HG02678 (cell line): ENCODE measurements around the gene ASIC2.

Experiments used
- ATAC-seq: cut with Tn5 transposase; IDR thresholded peaks from one replicate; pipeline ENCODE4 v1.9.1; 2021; ENCODE audit warnings: mild to moderate bottlenecking, moderate library complexity; ENCODE audit not compliant: unreplicated experiment

ASIC2 gene

DNA sequence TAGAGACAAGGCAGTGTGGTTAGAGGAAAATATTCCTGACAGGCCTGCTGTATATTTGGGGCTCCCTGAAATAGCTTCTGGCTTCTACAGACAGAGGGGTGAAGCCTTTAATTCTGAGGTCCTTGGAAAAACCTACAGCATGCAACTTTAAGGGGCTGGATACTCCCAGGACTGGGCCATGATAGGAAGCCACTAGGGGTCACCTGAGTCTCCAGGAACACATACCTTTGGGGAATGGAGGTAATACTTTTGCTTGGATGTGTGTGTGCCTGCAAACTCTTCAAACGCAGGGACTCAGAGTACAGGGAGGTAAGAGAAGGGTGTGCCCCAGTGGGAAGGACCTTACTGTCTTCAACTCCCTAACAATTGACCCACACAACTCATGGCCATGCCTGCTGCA is 4.1 kb downstream of the ASIC2 start:
- no peak for ATAC-seq

DNA sequence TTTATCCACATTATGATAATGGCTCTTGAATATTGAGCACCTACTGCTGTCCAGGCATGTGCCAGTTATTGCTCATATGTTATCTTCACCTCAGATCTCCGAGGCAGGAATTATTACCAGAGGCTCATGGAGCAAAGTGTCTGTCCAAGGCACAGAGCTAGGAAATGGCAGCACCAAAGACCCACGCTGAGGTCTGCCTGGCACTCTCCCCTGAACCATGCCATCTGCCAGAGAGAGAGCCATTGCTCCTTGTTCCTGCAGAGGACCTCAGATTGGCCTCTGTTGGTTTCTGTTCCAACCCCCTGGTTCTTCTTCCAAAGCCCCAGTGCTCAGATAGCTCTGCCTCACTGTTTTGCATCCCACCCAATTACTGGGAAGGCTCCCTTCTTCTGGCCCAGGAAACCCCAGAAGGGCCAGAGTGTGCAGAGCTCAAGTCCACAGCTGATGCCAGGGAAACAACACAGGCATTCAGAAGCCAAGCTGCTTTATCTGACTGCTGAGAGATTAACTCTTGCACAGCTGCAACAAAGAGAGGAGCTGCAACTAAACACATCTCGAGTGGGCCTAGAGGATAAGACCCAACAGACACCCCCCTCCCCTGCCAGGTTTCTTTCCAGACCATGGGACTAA is 5.9 kb downstream of the ASIC2 start:
- no peak for ATAC-seq

DNA sequence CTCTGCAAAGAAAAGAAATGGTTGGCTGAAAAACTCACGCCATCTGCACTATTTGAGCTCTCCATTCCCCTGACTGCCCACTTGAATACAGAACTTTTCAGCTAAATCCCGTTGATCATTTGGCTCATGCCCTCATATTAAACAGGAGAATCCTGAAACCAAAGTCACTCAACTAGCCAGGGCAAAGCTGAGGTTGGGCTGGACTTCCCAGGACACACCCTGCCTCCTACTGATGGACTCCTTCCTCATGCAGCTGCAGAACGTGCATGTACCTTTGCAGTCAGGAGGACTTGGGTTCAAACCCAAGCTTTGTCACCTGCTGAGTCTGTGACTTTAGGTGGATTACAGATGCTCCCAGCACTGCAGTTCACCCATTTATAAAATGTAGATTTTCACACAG is 7.7 kb downstream of the ASIC2 start:
- ATAC-seq, result no peak

DNA sequence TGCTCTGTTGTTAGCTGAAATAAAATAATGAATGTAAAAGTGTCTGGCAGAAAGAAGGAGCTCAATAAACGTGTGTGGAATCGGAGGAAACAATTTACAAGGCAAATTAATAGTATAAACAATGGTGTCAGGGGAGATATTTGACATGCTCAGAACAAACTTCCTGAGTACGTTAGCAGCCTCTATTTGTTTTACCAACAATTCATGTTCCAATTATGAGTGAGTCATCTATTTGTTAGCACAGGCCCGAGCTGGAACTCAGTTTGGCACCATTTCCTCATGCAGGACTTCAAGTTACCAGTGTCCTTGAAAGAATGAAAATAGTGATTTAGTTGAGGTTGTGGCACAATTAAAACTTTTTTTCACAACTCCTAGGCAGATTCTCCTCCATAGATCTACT is 9.1 kb downstream of the ASIC2 start:
- ATAC-seq, result no peak

DNA sequence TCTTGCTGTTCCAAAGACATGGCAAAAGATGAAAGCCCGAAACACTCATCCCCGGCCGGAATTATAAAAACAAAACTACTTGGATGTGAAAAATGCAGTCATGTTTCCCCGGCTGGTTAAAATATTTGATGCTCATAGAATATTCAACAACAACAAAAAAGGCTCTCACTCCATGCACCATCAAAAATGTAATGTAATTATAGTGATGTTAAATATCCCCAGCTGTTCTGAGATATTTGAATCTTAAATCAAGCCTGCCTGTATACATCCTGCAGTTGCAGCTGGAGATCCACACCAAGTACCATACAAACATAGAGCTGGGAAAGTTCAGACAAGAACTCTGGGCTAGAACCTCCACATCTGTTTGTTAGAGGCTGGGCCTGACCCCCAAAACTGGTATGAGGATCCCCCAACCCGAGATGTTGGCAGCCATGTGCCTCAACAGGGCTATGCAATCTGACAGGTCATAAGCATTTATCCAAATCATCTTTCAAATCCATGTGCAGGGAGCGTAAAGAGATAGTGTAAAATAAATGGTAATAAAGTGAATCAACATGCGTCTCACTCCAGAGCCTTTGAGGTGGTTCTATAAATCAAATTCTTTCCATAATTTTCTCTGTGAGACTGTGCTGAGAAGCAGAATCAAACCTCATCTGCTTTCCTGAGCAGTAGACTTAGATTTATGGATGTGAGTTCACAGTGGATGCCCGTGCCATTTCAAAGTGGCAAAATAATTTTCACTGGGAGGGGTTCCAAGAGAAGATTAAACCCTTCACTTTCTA is 12.7 kb downstream of the ASIC2 start:
- ATAC-seq, result no peak

DNA sequence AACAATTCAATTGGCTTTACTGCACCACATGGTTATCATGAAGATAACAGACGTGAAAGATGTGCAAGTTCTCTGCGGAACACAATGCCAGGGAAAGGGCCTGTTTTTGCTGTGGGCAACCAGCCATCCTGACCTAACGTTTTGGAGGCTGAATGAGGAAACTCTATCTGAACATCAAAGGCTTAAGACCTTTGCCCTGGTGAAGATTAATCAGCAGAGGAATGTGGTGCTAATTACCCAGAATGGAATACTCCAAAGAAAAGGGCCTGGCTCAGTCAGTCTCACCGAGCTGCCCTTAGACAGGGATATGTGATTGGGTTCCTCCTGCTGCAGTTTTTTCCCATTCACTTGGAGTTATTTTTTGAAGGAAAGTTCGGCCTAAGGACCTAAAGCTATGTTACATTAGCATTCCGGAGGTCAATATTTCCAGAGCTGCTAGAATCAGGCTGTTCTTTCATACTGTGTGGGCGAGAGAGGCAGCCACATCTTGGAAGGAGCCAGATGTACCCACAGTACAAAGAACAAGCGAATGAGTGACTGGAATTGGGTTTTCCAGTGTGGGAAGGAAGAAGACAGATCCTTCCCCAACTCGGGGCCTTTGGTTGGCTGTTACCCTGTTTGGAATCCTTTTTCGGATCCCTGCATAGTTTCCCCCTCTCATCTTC is 15.5 kb downstream of the ASIC2 start:
- no peak for ATAC-seq

DNA sequence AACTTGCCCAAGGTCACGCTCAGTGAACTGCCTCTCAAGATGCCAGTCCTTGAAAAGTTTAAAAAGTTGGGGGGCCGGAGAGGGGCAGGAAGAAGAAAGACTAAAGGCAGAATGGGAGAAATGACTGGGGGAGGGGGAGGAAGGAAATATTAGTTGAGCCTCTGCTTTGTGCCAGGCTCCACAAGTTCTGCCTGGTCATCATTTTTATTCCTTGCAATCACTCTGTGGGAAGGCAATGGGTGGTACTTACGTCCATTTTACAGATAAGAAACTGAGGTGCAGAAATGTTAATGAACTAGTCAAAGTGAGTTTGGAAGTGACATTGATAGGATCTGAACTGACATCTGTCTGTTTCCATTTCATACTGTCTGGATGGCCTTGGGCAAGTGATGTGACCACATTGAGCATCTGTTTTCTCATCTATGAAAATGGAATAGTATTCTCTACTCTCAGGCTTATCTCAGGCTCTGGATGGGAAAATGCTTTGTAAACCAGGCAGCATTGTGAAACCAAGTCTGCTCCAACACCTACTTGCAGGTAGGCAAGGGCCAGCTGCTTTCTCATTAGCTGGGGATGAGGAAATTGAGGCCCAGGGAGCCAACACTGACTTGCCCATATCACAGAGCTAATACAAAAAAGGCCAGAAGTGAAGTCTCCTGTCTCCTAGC is 19.2 kb downstream of the ASIC2 start:
- ATAC-seq, result no peak

DNA sequence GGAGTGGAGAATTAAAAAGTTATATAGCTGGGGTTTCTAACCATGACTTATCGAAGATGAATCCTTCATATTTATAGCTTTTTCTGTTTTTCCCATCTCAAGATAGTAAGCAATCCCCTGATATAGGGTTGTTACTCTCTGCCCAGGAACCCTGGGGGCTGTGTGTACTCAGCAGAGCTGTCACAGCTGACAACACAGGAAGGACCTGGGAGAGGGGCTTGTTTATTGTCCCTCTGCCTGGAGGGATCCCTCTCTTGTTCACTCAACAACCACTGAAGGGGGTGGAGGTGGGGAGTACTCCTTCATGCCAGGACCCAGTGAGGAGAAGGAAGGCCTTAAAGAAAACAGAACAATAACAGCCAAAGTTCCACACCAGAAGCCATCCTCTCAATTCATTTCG is 19.8 kb downstream of the ASIC2 start:
- ATAC-seq, result no peak

DNA sequence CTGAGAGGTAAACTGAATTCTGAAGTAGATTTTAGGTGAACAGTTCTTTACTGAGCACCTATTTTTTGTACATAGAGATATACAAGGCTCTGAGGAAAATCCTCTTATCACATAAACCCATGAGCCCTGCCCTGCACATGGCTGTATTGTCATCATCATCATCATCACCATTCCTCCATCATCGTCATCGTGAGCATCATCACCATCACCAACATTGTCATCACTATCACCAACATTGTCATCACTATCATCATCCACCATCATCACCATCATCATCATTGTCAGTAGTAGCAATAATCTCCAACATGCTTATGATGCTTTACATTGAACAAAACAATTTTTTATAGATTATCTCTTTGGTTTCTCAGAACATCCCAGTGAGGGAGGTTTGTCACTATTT is 20.7 kb downstream of the ASIC2 start:
- no peak for ATAC-seq

DNA sequence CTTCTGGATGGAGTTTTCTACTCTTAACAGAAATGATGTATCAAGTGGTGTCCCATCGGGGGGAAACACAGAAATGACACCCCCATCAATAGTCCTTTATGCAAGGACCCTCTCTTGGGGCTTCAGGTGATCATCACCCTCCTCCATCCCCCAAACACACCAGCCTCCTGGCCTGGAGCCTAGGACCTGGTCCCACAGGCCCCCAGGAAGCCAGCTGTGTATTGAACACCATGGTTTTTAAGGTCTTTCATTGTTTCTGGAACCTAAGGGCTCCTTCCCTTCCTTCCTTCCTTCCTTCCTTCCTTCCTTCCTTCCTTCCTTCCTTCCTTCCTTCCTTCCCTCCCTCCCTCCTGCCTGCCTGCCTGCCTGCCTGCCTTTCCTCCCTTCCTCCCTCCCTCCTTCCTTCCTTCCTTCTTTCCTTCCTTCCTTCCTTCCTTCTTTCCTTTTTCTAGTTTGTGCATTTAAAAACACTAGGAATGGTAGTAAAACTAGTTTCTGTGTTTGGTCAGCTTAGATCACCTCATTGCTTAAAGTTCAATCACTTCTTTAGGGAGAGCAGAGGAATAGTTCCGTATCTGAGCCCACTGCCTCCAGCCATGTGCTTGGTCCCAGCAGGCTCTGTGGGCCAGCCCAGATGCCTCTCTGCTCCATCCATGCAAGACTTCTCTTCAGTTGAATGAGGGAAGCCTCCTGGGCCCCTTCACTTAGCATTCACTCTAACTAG is 23.6 kb downstream of the ASIC2 start:
- no peak for ATAC-seq

DNA sequence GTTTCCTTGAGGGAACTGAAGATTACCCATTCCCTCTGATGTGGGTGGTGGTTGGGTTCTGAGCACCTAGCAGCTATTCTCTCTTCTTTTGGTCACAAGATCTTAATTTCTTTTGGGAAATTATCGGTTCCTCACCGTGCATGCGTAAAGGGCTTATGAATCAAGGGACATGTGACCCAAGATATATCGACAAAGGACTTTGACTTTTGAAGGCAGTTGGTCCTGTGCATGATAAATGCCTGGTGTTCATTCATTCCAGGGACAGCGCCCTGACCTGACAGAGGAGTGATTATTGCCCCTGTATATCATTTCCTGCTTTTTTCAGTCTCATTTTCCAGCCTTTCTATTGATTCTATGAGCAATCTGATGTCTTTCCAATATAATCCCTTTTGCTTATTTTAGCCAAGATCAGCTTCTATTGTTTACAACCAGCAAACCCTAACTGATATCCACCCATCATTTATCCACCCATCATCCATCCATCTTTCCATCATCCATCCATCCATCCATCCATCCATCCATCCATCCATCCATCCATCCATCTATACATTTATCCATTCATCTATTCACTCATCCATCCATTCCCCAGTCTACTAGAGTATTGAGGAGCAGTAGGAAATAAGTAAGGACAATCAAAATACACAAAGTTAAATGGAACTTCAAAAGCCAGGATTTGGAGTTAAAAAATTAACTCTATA is 25.1 kb downstream of the ASIC2 start:
- no peak for ATAC-seq

DNA sequence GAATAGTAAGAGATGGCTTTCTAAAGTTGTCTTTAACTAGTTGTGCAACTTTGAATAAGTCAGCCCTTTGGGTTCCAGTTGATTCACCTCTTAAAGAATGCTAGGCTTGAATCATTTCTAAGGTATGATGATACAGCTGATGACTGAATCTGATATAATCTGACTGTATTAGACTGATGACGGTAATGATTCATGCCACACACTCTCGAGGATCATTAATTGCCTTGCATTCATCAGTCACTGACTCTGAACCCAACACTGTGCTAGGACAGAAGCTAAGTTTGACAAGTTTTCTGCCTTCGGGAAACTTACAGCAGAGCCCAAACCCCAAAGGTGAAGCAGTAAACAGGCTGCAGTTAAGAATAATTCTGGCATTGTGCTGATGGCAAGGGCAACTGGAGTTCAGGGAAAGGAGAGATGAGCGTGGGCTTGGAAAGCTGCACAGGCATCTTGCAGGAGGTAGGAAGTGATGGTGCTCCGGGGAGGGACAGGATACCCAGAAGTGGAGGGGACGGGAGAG is 25.8 kb downstream of the ASIC2 start:
- no peak for ATAC-seq

DNA sequence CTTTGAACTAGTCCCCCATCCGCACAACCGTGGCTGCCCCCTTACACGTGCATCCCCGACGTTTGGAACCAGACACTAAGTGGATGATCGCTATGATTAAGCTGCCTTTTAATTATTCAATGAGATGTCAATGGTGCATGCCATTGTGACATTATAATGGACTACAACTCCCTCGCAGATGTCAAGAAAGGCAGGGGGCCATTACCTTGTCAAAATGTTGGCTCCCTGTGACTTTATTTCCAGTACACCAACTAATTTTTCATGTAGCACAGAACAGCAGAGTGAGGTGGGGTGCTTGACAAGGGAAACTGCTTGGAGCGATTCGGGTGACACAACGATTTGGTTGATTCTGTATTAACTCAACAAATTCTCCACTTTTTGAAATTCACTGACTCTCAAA is 26.5 kb downstream of the ASIC2 start:
- ATAC-seq, result no peak

DNA sequence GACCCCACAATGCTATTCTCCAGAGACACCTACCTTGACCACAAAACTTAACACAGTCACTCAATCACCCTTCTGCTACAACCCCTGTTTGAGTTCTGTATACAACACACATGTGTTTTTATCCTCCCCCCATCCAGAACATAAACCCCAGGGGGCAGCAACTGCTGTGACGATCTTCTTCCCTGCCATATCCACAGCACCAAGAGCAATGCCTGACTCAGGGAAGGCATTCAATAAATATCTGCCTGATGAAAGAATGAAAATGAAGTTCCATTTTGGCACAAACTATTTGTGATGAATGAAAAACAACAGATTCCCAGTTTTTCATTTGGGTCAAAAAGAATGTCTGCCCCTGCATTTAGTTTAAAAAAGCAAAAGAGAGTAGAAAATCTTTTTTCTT is 27.0 kb downstream of the ASIC2 start:
- ATAC-seq, result no peak

DNA sequence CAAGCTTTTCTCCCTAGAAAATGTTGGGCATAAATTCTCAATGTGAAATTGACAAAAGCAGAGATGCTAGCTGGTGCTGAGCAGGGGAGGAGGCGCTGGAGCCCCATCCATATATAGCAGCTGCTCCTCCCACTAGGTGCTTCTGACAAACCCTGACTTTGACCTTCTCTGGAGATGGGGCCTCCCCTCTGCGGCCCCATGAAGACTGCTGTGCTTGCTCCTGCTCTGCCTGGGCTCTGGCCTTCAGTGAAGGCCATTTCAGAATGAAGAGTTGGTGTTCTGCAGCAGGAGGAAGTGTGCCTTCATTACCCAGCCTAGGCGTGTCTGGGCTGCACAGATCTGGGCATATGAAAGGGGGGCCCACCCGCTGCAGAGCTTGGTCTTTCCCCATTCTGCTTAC is 29.7 kb downstream of the ASIC2 start:
- no peak for ATAC-seq

DNA sequence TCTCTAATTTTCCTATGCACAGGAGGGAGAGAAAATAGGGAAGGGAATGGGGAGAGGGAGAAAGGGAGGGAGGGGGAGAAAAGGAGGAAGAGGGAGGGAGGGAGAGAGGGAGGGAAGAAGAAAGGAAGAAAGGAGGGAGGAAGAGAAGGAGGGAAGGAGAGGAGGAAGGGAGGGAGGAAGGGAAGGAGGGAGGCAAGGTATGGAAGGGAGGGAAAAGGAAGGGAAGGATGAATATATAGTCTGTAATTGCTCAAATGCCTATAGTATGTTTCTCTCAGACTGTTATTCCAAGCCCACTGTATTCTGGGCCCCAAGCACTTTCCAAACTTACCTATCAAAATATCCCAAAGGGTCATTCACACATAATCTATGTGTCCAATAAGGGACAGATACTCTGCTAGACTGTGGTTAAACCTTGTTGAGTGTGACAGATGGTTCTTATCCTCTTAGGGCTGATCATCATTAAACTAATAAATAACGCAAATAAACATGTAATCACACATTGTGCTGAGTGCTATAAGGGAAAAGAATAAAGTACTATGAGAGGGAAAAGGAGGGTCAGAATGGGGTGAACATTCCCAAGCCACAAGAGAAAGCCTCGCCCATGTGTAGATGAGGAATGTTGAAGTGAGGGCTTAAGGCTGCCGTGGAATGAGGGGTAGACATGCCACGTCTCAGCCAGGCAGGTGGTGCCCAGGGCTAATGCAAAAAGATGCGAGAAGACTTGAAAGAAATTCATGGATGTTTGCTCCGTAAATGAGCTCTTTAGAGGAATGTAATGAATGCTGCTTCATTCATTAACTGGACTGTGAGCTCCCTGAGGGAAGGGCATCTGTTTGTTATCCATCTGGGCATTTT is 30.6 kb downstream of the ASIC2 start:
- no peak for ATAC-seq

DNA sequence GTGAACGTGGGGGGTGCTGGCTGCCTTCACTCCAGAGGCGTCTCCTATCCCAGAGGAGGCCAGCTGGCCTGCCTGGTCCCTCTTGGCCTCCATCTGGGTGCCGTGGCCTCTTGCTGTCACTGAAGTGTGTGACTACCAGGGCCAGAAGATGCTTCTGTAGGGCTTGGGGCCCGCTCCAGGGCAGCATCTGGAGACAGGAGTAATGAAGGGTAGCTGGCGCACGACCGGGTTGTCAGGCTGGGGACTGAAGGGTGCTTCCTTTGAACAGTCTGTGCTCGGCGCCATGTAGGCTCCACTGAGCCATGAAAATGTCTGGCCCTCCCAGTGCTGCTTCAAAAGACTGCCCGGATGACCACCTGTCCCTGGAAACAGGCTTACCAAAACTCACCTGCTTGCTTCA is 31.3 kb downstream of the ASIC2 start:
- ATAC-seq, result no peak

DNA sequence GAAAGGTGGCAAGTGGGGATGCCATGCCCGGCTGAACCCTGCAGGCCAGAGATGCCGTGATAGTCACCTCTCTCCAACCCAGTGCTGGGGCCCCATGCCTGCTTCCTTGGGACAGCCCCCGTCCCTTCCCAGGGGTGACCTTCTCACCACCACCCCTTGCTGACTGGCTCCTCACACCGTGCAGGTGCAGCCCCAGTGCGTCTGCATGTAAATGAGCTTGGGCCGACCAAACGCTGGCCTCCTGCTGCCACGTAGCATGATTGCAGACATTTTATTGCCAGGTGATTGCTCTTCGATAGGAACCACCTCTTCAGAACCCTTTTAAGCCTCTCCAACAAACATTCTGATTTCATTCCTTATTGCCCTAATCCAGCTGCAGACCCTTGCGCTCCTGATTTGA is 32.5 kb downstream of the ASIC2 start:
- ATAC-seq, result no peak

DNA sequence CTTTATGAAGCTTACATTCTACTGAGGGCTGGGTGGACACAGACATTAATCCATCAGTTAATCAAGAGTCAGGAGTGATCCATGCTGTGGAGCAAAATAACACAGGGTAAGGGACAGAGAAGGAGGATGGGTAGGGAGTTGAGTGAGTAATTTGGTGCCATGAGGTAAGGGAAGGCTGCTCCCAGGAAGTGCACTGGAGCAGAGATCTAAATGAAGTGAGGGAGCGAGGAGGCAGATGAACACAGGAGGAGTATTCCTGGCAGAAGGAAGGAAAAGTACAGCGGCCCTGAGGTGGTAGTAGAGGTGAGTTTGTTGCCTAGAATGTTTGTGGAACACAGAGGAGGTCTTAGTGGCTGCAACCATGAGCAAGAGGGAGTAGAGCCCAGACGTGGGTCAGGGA is 34.8 kb downstream of the ASIC2 start:
- ATAC-seq, result no peak
